SKM-1 (cell line): ENCODE measurements around the gene SLC16A3.

Source experiments
- DNase-seq: peaks from one replicate; lab custom pipeline; 2025; ENCODE audit not compliant: unreplicated experiment; lab: John Stamatoyannopoulos, UW

Gene SLC16A3

DNA sequence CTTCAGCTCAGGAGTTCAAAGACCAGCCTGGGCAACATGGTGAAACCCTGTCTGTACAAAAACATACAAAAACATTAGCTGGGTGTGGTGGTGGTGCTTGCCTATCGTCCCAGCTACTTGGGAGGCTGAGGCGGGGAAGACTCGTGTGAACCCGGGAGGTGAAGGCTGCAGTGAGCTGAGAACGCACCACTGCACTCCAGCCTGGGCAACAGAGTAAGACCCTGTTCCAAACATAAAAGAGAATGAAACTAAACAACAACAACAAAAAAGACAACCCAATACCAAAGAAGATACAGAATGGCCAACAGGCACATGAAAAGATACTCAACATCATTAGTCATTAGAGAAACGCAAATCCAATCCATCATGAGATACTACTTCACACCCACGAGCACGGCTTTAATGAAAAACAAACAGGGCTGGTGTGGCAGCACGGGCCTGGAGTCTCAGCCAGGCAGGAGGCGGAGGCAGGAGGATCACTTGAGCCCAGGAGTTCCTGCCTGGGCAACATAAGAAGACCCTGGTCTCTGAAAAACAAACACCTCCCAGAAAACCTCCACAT is 7.4 kb upstream of the SLC16A3 start:
- DNase-seq, result no peak

DNA sequence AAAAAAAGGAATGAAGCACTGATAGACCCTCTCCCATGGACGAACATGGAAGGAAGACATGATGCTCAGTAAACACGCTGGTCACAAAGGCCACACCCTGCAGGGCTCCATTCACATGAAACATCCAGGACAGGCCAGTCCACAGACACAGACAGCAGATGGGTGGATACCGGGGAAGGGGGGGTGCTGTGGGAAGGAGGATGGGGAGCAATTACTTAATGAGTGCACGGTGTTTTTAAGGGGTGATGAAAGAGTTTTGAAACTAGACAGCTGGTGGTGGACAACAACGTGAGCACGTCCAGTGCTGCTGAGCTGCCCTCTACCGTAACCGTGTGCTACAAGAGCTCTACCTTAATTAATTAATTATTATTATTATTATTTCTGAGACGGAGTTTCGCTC is 6.0 kb upstream of the SLC16A3 start:
- no peak for DNase-seq

DNA sequence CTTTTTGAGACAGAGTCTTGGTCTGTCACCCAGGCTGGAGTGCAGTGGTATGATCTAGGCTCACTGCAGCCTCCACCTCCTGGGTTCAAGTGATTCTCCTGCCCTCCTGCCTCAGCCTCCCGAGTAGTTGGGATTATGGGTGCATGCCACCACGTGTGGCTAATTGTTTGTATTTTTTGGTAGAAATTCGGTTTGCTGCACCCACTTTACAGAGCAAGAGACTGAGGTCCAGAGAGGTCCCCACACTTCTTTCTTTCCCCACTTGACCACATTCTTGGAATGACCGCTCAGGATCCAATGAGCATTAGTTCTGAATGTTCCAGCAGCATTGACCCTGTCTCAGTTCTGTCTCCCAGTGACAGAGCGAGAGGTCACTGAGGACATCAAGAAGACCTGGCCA is 5.3 kb upstream of the SLC16A3 start:
- no peak for DNase-seq

DNA sequence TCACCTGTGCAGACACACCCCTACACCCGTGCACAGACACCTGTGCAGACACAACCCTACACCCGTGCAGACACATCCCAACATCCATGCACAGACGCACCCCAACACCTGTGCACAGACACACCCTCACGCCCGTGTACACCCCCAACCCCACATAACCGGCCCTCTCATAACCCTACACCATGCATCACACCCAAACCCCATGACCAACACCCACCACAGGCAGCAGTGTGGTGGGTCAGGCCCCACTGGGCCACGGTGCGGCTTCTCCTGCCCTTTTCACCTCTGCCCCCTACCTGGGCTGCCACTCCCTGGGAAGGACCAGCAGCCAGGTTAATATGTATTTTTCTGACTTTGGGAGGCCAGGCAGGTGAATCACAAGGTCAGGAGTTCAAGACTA is 4.2 kb upstream of the SLC16A3 start:
- DNase-seq, result no peak

DNA sequence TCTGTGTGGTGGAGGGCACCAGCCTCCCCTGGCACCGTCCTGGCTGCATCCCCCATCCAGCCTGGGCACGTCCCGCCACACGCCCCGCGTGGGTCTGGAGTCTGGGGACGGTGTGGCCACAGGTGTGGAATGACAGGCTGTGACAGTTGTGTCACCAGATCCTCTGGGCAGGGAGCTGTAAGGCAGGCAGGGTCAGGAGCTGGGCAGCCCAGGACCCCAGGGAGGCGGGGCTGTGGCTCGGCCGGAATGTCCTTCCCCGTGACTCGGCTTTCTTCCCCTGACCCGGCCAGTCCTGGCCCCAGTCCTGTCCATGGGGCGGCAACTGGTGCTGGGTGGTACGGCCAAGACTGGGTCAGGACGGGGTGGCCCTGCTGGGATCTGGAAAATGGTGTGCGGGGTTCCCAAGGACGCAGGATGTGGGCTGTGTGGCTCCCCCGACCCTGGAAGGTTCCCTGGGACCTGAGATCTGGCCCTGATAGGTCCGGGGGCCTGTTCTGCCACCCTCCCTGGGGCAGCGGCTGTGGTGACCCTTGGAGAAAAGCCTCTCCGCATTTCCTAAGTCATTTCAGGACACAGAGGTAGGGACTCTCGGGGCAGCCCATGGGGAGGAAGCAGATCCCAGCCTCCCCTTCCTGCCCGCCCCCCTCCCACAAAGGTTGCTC is 3.3 kb upstream of the SLC16A3 start:
- DNase-seq, result no peak

DNA sequence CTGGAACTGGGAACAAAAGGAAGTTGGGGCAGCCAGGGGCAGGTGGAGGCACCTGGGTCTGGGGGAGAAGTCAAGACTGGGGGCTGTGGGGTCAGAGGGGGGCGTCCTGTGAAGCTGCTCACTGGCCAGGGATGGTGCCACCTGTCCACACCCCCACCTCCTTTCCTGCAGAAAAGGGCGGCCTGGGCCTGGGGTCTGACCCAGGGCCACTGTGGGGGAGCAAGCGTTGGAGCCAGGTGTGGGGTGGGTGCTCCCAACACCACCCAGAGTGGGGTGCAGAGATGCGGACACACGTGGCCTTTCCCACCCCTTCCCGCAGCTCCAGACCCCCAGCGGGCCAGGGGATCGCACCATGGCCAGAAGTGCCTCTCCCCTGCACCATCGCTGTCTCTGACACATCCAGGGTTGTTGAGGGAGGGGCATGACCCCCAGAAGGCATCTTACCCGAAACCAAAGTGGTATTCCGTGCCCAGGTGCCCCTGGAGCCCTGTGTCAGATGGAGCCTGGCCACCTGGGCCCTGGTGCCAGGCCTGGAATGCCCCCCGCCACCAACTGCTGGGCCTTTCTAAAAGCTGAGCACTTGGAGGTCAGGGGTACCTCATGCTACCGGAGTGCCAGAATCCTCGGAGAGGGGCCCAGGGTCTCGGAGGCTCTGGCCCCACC is 2.6 kb upstream of the SLC16A3 start:
- no peak for DNase-seq

DNA sequence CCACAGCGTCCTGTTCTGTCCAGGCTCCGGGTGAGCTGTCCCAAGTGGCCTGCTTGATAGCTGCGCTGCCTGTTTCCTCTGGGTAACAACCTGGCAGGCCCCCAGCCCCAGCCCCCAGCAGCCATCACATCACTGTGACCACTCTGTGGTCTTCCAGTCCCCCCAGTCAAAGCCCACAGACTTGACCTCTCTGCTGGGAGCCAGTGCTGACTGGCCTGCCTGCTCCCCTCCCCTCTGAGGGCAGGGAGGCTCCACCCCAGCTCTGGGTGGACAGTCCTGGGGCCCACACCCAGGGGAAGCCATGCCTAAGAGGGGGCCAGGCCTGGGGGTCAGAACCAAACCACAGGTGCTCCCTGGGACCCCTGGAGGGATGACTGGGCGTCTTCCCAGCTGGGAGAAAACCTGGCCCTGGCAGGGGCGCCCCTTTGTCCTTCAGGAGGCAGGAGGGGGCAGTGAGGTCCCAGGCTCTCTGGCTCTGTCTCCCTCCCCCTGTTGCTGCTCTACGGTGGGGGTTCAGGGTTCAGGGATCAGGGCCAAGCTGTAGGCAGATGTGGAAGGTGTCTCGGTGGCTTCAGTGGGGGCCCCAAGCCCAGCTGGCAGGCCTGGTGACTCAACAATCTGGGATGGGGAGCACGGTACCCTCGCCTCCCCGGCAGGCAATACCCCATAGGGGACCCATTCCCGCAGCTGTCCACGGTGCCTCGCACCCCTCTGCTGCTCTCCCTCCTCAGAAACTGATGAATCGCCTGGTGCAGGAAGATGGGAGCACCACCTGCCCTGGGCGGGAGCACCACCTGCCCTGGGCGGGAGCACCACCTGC is 1.8 kb upstream of the SLC16A3 start:
- DNase-seq, result no peak

DNA sequence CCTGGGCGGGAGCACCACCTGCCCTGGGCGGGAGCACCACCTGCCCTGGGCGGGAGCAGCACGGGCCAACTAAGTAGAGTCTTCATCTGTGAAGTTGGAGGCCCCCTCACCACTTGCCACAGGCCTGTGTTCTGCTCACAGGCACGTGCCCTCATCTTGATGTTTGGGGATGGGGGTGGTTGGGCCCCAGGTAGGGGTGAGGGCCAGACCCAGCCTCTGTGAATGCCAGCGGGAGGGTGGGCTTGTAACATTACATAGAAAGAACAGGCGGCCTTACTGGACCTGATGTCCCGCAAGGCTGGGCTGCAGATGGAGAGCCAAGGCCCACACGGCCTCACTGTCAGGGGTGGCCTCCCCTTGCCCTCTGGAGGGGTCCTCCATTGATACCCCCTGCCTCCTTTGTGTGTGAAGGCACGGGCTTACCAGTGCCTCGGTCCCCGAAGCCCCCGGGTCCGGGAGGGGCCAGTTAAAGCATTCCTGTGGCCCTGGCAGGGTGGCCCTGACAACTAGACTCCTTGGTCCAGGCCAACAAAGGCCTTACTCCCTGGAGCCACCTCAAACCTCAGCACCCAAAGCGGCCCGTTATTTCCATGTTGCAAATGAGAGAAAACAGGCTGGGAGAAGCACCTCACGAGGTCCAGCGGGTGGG is 1.1 kb upstream of the SLC16A3 start:
- DNase-seq, result no peak

DNA sequence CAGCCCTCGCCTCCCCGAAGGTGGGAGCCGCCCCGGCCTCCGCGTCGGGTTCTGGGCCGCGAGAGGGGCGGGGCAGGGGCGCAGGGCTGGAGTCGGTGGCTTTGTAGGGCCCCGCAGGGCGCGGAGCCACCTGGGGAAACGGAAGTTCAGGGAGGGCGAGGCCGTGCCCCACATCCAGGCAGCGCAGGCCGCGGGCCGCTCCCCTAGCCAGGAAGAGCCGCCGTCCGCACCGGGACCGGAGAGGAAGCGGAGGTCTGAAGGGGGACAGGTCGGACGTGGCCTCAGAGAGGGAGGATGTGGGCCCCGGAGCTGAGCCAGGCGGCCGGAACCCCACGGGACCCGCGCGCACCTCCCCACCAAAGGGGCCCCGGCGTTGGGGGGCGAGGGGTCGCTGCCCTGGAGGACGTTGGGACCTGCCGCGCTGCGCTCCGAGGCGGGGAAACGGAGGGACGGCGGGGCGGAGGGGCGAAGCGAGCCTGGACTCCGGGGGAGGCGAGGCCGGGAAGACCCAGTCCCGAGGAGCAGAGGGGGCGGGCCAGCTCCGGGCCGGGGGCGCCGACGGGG is 482 bp upstream of the SLC16A3 start:
- DNase-seq, result no peak

DNA sequence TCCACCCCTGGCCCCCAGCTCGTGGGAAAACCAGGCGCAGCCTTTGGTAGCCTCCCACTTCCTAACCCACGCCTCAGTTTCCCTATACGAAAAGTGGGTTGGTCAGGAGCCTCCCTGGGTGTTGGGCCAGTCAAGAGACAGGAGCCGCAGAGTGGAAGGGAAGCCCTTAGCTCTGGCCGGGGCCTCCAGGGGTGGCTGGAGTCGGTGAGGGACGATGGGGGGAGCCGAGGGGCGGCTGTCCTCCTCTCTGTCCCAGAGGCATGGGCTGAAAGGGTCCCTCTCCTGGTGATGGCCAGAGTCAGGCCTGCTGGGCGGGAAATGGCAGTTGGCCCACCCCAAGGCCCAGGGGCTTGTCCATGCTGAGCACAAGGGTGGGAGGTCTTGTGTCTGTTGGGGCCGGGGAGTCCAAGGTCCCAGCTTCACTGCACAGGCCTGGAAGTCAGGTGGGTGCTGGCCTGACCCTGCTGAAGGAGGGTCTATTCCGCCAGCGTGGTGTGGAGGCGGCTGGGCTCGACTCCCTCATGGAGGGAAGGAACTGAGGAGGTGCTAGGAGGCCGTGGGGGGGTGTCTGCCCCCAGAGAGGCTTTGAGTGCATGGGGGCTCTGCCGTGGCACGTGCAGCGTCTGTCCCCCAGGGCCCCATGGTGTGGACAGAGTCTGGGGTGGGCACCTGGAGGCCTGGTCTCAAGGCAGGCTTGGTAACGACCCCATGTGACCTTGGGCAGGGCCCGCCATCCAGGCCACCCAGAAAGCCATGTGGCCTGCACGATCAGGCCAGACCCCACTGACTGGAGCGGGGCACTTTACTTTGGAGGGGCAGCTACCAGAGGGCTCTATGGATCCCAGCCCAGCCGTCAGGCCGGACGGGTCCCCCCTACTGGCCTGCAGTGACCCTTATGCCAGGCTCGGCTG is 1.1 kb downstream of the SLC16A3 start:
- DNase-seq, result no peak

DNA sequence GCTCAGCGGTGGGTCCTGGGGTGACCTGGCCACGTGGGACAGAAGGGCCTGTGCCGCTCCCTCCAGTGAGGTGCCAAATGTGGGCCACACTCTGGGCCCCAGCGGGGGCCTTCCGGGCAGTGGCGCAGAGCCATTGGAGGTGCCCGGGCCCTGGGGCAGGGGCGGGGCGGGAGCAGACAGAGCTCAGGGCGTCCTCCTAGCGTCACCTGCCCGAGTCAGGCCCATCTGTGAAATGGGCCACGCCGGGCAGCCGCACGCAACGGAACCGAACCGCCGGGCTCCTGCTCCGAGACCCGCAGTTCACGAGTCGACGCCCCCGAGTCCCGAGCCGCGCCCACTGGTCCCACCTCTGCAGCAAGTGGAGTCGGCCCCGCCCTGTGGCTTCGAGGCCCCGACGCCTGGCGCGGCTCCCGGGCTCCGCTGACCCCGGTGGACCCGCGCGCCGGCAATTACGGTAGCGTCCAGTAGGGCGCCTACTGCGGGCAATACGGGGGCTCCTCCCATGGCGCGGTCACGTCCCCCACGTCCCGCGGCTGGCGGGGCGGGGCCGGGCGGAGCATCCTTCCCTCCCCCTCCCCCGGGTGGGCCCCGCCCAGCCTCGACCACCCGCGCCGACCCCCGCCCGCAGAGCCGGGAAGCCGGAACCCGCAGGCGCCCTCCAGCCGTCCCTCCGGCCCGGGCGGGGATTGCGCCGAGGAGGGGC is 1.9 kb downstream of the SLC16A3 start:
- peak; percentile 71 for DNase-seq

DNA sequence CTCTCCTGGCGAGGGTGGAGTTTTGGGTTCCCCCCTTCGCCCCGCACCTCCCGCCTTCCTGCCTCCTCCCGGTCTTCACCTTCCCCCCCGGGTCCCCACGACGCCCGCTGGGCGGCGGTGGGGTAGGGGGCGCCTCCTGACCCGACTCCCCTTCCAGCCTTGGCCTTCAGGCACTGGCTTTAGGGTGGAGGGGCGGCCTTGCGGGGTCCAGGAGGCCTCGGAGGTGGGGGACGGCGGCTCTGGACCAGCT is 2.4 kb downstream of the SLC16A3 start:
- no peak for DNase-seq

DNA sequence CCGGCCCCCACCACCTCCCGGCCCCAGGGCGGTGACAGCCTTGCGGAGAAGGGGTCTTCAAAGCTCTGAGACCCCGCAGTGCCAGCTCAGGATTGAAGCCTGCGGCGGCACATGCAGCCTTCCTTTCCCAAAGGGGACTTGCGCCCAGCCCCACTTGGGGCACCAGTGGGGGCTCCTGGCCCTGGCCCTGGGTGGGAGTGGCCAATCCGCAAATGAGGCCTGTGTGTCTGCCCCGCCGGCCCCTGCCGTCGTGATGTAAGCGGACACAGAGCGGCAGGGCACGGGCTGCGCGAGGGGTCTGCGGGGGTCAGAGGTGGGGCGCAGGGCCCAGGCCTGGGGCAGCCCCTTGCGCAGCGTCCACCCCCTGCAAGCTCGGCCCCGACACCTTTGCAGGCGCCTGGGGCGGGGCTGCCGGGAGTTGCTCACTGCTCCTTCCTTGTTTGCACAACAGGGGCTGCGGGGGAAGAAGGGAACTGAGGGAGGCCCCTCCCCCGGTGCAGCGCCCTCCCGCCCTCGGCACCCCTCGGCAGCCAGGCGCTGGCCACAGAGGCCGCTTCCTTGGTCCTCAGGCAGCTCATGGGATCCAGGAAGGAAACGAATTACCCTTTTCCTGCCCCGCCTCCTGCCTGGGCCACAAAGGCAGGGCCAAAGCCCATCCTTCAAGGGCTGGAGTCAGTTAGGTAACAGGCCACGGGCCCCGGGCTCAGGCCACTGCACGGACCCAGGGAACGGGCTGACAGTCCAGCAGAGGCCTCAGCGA is 2.9 kb downstream of the SLC16A3 start:
- peak; percentile 92 for DNase-seq

DNA sequence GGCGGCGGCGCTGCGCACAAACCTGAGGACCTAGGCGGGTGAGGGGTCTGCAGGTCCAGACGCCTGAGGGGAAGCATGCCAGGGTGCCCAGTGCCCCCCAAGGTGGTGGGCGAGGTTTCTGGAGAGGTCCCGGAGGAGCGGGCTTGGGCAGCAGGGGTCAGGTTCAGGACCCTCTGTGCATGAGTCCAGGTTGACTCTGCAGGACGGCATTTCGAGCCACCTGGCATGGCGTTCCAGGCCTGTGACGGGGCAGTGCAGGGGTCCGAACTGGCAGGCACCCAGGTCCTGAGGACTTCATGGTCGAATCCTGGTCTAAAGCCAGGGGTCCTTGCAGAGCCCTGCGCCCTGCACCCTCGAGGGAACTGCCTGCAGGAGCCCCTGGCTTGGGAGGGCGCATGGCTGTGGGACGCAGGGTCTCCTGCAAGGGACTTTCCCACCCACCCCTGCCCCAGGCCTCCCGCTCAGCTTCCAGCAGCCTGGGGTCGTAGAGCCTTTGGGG is 3.5 kb downstream of the SLC16A3 start:
- no peak for DNase-seq

DNA sequence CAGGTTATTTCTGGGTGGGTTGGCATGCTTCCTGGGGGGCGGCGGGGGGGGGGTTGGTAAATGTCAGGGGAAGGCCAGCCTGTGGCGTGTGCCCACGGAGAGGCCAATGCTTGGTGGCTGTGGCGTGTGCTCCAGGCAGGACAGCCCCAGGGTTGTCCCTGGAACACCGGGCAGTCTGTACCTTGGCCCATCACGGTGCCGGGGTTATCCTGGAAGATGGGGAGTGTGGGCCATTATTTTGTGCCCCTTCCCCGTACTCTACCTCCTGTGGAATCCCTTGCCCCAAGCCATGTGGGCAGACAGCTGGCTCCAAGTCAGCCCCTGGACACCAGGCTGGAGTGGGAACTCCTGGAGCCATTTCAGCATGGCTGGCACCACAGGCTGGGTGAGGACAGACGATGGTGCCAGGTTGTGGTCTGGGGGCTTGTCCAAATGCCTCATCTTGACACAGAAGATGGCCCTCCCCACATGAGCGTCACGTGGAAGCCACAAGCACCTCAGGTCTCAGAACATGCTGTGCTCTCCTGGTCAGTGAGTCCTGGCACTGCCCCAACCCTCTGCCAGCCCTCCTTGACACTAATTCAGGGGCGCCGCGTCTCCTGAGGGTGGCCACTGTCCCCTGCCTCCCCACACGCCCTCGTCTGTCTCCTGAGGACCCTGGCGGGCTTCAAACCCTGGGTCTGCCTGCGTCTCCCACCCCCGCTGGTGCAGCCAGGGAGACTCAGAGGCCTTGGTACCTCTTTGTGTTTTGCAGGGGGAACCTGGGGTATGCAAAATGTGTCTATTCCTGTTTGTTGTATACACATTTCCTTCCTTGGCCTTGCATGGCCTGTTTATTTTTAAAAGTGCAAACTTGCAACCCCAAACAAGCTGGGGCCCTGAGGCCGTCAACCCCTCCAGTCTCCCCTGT is 4.3 kb downstream of the SLC16A3 start:
- no peak for DNase-seq

DNA sequence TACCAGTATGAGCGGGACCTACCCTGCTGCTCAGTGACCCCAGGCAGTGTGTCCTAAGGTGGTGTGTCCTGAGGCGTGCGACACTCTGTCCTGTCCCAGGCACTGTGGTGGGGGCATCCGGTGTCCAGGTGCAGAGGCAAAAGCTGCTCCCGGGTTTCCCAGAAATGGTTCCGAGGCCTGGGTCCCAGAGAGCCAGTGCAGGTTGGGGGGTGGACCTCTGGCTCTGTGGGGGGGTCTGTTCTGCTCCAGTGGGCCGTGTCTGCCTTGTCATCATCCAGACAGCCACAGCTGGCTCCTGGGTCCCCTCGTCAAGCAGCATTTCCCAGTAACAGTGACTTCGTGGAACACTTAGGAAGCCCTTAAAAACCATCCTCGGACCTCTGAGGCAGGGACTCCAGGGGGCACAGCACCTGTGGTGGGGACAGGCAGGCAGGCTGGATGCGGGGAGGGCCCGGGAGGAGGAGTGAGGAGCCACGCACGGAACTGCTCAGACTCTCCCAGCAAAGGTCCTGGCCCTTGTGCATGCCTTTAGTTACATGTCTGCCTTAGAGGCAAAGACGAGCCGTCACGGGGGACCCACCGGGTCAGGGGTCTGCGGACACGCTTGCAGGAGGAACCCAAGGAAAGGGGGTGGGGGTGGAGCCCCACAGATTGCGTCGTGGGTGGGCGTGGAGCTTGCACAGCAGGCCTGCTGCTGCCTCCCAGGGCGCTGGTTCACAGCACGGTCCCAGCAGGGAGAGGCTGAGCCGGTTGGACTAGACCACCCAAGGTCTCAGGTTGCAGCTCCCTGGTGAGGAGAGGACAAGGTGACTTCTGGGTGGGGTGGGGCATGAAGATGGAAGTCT is 5.6 kb downstream of the SLC16A3 start:
- DNase-seq, result no peak
